ENCODE results near the gene ARHGAP1.
"Not testable (repeated sequence)": the region's sequence is repeated elsewhere in the genome, so short reads cannot be mapped to it uniquely, and the experiment has no call there.

ARHGAP1 gene

GRCh38 chr11:46722566-46723358 is 22.3 kb upstream of the ARHGAP1 start:
- DNase-seq (ENCODE audit: low read depth) = no peak

- DNase-seq (ENCODE audit: low read depth) = no peak
These were observed 20.9 kb upstream of the ARHGAP1 start for GRCh38 chr11:46721286-46721685.

- no peak for DNase-seq (ENCODE audit: low read depth)
These were observed 19.3 kb upstream of the ARHGAP1 start for GRCh38 chr11:46719543-46720218.

- no peak for DNase-seq (ENCODE audit: low read depth)
These were observed 18.7 kb upstream of the ARHGAP1 start, which contains the start of gene F2 for GRCh38 chr11:46719048-46719542. F2 (plus strand) TSS chr11:46719213; CDS start chr11:46719236, 23 bp downstream.

GRCh38 chr11:46718155-46719019 is 18.0 kb upstream of the ARHGAP1 start:
- no peak for DNase-seq (ENCODE audit: low read depth)

GRCh38 chr11:46717825-46718154 is 17.4 kb upstream of the ARHGAP1 start:
- DNase-seq (ENCODE audit: low read depth) = not testable (repeated sequence)

GRCh38 chr11:46712874-46713576 is 12.6 kb upstream of the ARHGAP1 start:
- DNase-seq (ENCODE audit: low read depth) = no peak

GRCh38 chr11:46711303-46711702 is 10.9 kb upstream of the ARHGAP1 start:
- DNase-seq (ENCODE audit: low read depth) = peak; percentile 48

- DNase-seq (ENCODE audit: low read depth) = peak; percentile 96
These were observed 10.4 kb upstream of the ARHGAP1 start for GRCh38 chr11:46710821-46711269.

GRCh38 chr11:46709351-46709750 is 8.9 kb upstream of the ARHGAP1 start:
- not testable (repeated sequence) for DNase-seq (ENCODE audit: low read depth)

GRCh38 chr11:46706886-46707285 is 6.5 kb upstream of the ARHGAP1 start:
- DNase-seq (ENCODE audit: low read depth) = no peak

- no peak for DNase-seq (ENCODE audit: low read depth)
These were observed 4.8 kb upstream of the ARHGAP1 start for GRCh38 chr11:46705070-46705688.

GRCh38 chr11:46701078-46701654 is 747 bp upstream of the ARHGAP1 start:
- no peak for DNase-seq (ENCODE audit: low read depth)

GRCh38 chr11:46698597-46698996 is 1.8 kb downstream of the ARHGAP1 start:
- DNase-seq (ENCODE audit: low read depth) = no peak

- no peak for DNase-seq (ENCODE audit: low read depth)
These were observed 2.7 kb downstream of the ARHGAP1 start for GRCh38 chr11:46697723-46698122.

GRCh38 chr11:46697303-46697702 is 3.1 kb downstream of the ARHGAP1 start:
- DNase-seq (ENCODE audit: low read depth) = no peak

GRCh38 chr11:46696212-46696558 is 4.2 kb downstream of the ARHGAP1 start:
- no peak for DNase-seq (ENCODE audit: low read depth)

- DNase-seq (ENCODE audit: low read depth) = no peak
These were observed 4.8 kb downstream of the ARHGAP1 start for GRCh38 chr11:46695345-46696211.

GRCh38 chr11:46694607-46695006 is 5.8 kb downstream of the ARHGAP1 start:
- DNase-seq (ENCODE audit: low read depth) = no peak

- DNase-seq (ENCODE audit: low read depth) = no peak
These were observed 6.3 kb downstream of the ARHGAP1 start for GRCh38 chr11:46694072-46694471.

All from iris pigment epithelial cell (primary cell).